ENCODE data around the gene CRYBG1. TPM values are rescaled to one million over a fixed set of nuclear protein-coding genes. Genes with fewer than 3 reads are reported as not detected.

CRYBG1 gene
- total RNA-seq, 1 donor from 2014 or later = 27.9 TPM

GRCh38 chr6:106502559-106502958 is 142.0 kb downstream of the CRYBG1 start:
- no peak overlapping the region for H3K4me3 ChIP-seq
- ATAC-seq (peak; percentile 85 to 92), DNase-seq (no peak)
- peaks cover 5% of the 10 kb centered on the region for H3K27me3 ChIP-seq (ENCODE audit: low read depth)
- peaks cover 11% of the 10 kb centered on the region for H3K4me1 ChIP-seq
- H3K27ac ChIP-seq = peak overlapping the region; percentile 72
- no peak for TF ChIP-seq CTCF (IDR thresholded peaks at IDR 0.05)
- H3K9me3 ChIP-seq = no peaks in the 10 kb centered on the region
- no peaks in the 10 kb centered on the region for H3K36me3 ChIP-seq
- intact Hi-C loops (cut with DNase I) = no loop called here

GRCh38 chr6:106508277-106508676 is 147.8 kb downstream of the CRYBG1 start:
- no peak for TF ChIP-seq CTCF (IDR thresholded peaks at IDR 0.05)
- ATAC-seq (no peak), DNase-seq (no peak)
- H3K4me3 ChIP-seq = no peak overlapping the region
- H3K36me3 ChIP-seq = no peaks in the 10 kb centered on the region
- no peaks in the 10 kb centered on the region for H3K9me3 ChIP-seq
- peaks cover 5% of the 10 kb centered on the region for H3K27me3 ChIP-seq (ENCODE audit: low read depth)
- peaks cover 29% of the 10 kb centered on the region for H3K4me1 ChIP-seq
- H3K27ac ChIP-seq = no peak overlapping the region
- intact Hi-C loops (cut with DNase I) = no loop called here

GRCh38 chr6:106508834-106509233 is 148.3 kb downstream of the CRYBG1 start:
- no peaks in the 10 kb centered on the region for H3K36me3 ChIP-seq
- TF ChIP-seq CTCF (IDR thresholded peaks at IDR 0.05) = no peak
- H3K9me3 ChIP-seq = no peaks in the 10 kb centered on the region
- intact Hi-C loops (cut with DNase I) = no loop called here
- ATAC-seq (no peak), DNase-seq (no peak)
- H3K27me3 ChIP-seq (ENCODE audit: low read depth) = peaks cover 5% of the 10 kb centered on the region
- H3K4me3 ChIP-seq = no peak overlapping the region
- H3K27ac ChIP-seq = no peak overlapping the region
- peaks cover 35% of the 10 kb centered on the region for H3K4me1 ChIP-seq

GRCh38 chr6:106509420-106510089 is 149.0 kb downstream of the CRYBG1 start:
- Histone ChIP-seq H3K4me1 (peaks cover 42% of the 10 kb centered on the region), H3K4me3 (peak overlapping the region; percentile 84), H3K9me3 (no peaks in the 10 kb centered on the region), H3K27ac (no peak overlapping the region), H3K36me3 (no peaks in the 10 kb centered on the region), H3K27me3 (ENCODE audit: low read depth) (peaks cover 5% of the 10 kb centered on the region)
- no peak for DNase-seq
- intact Hi-C loops (cut with DNase I) = no loop called here
- TF ChIP-seq CTCF (IDR thresholded peaks at IDR 0.05) = no peak
- ATAC-seq = no peak

GRCh38 chr6:106510090-106510970 is 149.8 kb downstream of the CRYBG1 start:
- peaks cover 48% of the 10 kb centered on the region for H3K4me1 ChIP-seq
- no peak overlapping the region for H3K27ac ChIP-seq
- H3K9me3 ChIP-seq = no peaks in the 10 kb centered on the region

More at GRCh38 chr6:106510090-106510970, 149.8 kb downstream of the CRYBG1 start:
- no peaks in the 10 kb centered on the region for H3K36me3 ChIP-seq
- intact Hi-C loops (cut with DNase I) = no loop called here
- DNase-seq = peak; percentile 89
- H3K4me3 ChIP-seq = peak overlapping the region; percentile 84
- peak; percentile 63 to 68 for ATAC-seq
- no peak for TF ChIP-seq CTCF (IDR thresholded peaks at IDR 0.05)
- peaks cover 5% of the 10 kb centered on the region for H3K27me3 ChIP-seq (ENCODE audit: low read depth)

All from lower lobe of right lung (tissue), 2 donors.